Kidney tubule cell (primary cell): ENCODE results near the gene VSIG10L2.

ENCODE experiments used
- DNase-seq: peaks from one replicate; pipeline ENCODE4 v3.0.0-alpha.2; 2018; ENCODE audit warnings: low spot score

Gene VSIG10L2

DNA sequence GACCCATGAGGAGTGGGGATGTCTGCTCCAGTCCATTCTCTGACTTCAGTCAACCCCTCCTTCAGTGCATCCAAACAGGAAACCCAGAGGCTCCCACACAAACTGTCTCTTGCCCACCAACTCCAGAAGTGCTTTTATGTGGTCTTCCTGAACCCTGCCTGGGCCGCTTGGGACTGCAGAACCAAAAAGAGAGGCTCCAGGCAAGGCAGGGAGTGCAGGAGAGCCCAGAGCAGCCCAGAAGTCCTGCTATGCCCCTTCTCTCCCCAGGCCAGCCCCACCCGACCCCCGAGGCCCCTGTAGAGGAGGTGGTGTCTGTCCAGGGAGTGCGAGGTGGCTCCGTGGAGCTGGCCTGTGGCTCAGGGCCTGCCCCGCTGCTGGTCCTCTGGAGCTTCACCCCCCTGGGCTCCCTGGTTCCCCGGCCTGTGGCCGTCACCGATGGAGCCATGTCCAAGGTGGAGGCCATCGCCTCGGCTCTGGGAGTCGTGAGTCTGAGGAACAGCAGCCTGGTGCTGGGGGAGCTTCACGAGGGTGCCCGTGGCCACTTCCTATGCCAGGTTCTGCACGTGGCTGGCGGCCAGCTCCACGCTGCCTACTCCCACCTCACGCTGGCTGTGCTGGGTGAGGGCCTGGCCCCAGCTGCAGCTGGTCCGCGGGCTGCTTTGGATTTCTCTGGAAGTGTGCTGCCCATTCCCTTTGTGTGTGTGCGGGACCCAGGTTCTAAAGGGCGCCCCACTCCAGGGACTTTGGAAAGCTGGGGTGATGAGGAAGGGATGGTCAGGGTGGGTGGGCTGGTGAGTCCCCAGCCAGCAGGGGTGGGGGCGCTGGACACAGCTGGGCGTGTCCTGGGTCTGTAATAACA is 1.8 kb downstream of the VSIG10L2 start:
- DNase-seq: no peak

- no peak for DNase-seq
Observed at GRCh38 chr11:125948278-125949051, 2.6 kb downstream of the VSIG10L2 start.

DNA sequence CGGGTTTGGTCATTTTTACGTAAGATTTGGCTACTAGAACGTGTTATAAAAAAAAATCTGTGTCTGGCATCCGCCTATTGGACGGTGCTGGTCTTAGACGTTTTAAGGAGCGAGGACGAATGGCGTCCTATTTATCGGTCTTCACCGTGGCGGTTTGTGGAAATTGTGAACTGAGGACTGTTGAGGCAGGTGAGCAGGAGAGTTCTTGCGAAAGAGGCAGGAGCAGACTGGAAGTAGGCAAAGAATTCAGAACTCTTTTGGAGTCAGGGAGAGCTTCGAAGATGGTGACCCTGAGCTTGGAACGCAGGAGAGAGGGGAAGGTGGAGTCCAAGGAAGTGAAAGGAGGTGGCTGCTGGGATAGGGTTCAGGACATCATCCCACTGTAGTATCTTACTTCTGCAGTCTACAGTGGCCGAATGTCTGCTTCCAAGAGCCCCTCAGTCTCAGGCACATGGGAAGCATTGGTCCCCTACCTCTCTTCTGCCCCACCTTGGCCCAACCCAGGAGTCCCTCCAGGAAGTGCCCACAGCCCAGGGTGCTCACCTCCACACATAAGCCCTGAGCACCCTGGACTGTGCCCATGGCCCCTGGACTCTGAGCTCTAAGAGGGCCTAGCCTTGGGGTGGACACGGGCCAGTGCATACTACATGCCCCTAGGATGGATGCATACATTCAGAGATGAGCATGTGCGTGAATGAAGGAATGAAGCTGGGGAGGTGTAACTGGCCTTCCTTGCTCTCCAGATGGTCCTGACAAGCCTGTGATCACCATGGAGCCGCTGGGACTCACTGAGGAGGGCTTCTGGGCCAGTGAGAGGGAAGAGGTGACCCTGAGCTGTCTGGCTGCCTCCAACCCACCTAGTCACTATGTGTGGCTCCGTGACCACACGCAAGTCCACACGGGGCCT is 3.7 kb downstream of the VSIG10L2 start:
- no peak for DNase-seq

GRCh38 chr11:125950178-125950490 is 4.3 kb downstream of the VSIG10L2 start:
- DNase-seq: no peak

DNA sequence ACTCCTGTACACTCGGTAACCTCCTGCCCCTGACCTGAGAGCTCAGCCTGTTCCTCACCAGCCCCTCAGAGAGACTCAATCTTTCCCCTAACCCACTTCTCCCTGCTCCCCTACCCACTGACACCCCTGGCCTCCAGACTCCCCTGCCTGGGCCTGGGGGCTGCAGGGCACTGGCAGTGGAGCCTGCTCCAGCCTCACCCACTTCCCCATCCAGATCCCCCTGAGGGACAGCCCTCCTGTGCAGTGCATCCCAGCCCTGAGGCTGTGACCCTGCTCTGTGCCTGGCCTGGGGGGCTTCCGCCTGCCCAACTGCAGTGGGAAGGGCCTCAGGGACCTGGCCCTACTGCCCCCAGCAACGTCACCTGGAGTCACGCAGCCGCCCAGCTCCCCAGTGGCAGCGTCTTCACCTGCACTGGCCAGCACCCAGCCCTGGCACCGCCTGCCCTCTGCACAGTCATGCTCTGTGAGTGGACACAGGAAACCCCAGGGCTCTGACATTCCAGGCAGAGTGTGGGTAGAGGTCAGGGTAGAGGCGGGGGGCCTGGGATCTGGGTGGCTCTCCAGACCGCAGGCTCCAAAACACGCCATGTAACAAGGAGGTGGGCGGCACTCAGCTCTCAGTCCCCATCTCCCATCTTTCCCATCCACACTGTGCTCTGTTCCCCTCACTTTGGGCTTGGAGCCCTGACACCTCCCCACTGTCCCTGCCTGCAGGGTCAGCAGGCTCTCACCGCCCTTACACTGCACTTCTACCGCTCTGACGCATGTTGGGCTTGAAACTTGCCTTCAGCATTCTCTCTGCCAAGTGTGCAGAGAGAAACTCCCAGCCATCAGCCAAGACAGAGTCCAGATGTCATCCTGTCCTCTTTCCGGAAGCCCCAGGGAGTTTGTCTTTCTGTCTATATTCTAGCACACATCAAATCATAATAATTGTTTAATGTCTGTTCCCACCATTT is 5.1 kb downstream of the VSIG10L2 start:
- DNase-seq: no peak

DNA sequence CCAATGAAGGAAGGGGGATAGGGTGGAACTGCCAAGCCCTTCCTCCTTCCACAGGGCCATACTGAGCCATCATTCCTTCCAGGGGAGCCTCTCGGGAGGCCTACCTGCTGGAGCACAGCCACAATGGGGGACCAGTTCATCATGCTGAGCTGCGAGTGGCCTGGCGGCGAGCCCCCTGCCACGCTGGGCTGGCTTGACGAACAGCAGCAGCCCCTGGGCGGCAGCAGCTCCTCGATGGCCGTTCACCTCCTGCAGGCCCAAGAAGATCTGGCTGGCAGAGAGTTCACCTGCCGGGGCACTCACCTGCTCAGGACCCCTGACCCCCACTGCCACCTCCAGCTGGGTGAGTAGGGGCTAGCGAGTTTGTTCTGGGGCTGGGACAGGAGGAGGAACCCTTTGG is 5.9 kb downstream of the VSIG10L2 start:
- DNase-seq: no peak

DNA sequence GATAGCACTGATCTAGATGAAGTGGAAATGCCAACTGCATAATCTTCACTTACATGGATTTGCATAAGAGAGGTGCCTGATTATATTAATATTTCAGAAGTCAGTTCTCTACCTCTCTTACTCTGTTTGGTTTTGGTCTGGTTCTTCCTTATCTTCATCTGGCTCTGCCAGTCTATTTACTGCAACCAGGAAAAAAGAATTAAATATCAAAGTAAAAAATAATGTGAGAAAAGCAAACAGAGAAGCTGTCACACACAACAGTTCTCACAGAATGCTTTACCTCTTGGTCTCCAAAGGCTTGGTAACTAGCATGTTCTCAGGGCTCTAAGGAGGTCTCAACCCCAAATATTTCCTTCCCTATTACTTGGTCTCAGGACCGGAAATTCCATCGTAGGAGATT is 6.7 kb downstream of the VSIG10L2 start:
- DNase-seq: no peak

DNA sequence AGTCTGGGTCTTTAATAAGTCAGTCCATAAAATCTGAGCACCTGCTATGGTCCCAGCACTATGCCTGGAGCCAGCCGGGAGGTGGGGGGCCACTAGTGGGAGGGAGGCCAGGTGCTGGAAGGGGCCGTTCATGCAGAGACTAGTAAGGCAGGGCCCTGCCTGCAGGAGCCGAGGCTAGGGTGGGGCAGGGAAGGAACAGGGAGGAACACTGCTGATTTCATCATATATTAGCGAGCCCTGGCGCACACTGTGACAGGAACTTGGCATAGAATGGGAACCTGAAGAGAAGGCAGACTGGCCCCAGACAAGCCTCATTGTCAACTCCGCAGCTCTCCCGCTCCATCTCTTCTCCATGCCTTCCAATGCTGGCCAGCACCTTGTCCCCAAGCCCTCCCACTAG is 7.1 kb downstream of the VSIG10L2 start:
- DNase-seq: no peak

GRCh38 chr11:125953401-125953935 is 7.6 kb downstream of the VSIG10L2 start:
- no peak for DNase-seq

DNA sequence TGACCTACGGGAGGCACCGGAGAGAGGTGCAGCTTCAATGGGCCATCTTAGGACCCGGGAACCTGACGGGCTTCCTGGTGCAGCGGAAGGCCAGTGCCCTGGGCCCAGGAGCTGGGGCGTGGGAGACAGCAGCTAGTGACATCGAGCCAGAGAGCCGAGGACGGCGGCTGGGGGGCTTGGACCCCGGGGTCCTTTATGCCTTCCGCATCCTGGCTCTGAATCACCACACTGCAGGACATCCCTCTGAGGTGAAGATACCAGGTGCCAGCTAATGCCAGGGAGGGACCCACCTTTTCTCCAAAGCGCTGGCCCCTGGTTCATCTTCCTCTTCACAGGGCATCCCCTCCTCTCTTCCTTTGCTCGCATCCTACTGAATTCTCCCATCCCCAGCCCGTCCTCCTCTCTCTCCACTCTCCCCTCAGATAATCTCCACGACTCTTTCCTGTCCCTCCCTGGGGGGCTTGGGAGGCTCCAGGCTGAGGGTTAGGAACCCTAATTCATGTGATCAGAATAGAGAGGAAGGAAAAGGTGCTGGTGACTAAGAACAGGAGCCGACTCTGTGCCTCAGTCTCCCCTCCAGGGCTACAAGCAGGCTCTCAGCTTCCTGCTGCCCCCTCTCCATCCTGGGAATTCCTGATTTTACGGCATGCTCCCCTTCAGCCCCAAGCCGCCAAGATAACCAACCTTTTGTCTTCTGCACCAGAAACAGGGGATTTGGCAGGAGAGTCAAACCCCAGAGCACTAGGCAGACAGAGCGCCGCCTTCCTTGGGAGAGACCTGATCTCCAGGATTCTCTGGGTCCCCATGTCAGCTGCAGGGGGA is 8.5 kb downstream of the VSIG10L2 start:
- no peak for DNase-seq

GRCh38 chr11:125954945-125955640 is 9.2 kb downstream of the VSIG10L2 start:
- no peak for DNase-seq

- no peak for DNase-seq
Observed at GRCh38 chr11:125955856-125956255, 10.0 kb downstream of the VSIG10L2 start.

GRCh38 chr11:125956391-125957134 is 10.7 kb downstream of the VSIG10L2 start:
- DNase-seq: no peak

DNA sequence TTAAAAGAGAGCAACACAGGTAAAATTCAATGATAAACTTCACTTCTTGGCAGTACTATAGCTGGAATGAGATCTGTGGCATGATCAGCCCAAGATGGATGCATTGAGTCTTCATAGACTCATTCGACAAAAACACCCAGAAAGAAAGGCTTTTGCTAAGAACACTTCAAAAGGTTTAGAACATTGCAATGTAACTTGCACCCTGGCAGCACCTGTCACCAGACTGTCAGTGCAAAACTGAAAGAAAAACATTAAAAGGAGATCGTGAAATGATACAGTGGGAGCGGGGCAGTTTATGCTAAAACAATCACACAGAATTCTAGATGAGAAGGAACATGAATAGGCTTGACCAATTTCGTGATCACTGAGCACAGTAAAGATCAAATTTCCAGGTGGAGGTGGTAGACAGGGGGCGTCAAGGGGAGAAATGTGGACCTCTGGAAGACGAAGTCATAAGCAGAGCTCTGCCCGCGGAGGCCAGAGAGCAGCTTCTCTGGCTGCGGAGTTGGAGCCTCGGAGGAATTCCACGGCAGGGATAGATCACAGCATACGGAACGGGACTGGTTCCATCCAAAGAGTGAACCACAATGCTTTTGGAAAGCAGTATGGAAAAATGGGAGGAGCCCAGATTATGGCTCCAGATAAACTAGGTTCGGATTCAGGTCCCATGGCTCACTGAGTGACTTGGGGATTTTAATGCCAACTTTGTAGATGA is 11.9 kb downstream of the VSIG10L2 start:
- no peak for DNase-seq

GRCh38 chr11:125958872-125959400 is 13.1 kb downstream of the VSIG10L2 start:
- no peak for DNase-seq

- DNase-seq: no peak
Observed at GRCh38 chr11:125959511-125959910, 13.7 kb downstream of the VSIG10L2 start.

- DNase-seq: no peak
Observed at GRCh38 chr11:125959931-125960330, 14.1 kb downstream of the VSIG10L2 start.

DNA sequence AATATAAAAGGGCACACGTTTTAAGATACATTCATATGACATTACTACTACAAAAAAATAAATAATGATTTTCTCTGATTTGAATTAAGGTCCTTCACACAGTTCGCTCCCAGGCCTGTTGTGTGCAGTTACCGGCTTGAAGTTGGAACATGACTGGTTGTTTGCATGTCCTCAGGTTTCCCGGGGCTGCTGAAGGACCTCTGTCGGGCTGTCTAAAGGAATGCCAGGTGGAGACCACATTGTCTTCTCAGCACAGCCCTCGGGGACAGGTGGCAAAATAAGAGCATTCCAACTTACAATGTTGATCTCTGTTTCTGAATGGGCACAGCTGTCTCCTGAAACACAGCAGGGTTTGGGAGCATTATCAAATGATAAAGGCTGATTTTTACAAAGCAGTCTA is 14.9 kb downstream of the VSIG10L2 start:
- no peak for DNase-seq
